ENCODE data around the gene KRTAP10-10.
"Not testable (repeated sequence)": the region's sequence is repeated elsewhere in the genome, so short reads cannot be mapped to it uniquely, and the experiment has no call there.

Gene KRTAP10-10

GRCh38 chr21:44627181-44627822, 9.9 kb upstream of the KRTAP10-10 start:
- not testable (repeated sequence) for DNase-seq

GRCh38 chr21:44627831-44628233, 9.3 kb upstream of the KRTAP10-10 start:
- not testable (repeated sequence) for DNase-seq

DNA sequence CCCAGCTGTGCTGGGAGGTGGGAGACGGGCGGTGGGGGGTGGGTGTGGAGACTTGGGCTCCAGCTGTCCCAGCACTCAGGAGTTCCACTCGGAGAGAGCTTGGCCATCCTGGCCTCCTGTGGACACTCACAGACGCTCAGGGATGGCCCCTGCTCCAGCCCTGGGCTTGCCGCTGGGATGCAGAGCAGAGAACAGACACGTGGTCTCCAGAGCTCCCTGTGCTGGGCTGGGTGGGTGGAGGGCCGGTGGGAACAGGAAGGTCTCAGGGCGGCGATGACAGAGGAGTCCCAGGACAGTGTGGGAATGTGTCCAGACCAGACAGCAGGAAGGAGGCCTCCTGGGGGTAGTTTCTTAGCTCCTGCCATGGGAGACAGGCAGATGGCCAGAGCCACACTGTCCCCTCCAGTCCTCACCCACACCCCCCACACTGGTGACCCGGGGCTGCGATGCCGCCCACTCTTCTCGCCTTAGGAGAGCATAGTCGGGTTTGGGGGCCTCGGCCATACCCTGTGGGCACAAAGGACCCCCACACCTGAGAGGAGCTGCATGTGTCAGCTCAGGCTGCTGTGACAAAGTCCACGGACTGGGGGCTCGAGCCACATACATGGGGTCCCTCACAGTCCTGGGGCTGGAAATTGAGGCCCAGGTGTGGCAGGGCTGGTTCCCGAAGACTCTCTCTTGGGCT, 8.3 kb upstream of the KRTAP10-10 start:
- DNase-seq: no peak

DNA sequence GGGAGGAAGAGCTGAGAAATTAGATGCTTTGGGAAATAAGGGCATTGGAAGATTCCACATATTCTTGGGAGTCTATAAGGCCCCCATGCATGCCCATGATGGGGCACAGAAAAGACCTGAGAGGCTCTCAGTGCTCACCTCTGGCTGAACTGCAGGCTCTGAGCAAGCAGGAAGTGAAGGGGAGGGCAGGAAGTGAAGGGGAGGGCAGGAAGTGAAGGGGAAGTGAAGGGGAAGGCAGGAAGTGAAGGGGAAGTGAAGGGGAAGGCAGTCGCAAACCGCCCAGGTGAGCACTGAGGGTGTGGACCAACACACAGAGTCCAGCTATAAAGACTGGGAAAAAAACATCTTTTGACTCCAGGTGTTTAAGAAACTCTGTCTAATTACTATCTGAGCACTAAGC, 6.7 kb upstream of the KRTAP10-10 start:
- DNase-seq: no peak

- no peak for DNase-seq
Observed at GRCh38 chr21:44632067-44632466, 5.1 kb upstream of the KRTAP10-10 start.

DNA sequence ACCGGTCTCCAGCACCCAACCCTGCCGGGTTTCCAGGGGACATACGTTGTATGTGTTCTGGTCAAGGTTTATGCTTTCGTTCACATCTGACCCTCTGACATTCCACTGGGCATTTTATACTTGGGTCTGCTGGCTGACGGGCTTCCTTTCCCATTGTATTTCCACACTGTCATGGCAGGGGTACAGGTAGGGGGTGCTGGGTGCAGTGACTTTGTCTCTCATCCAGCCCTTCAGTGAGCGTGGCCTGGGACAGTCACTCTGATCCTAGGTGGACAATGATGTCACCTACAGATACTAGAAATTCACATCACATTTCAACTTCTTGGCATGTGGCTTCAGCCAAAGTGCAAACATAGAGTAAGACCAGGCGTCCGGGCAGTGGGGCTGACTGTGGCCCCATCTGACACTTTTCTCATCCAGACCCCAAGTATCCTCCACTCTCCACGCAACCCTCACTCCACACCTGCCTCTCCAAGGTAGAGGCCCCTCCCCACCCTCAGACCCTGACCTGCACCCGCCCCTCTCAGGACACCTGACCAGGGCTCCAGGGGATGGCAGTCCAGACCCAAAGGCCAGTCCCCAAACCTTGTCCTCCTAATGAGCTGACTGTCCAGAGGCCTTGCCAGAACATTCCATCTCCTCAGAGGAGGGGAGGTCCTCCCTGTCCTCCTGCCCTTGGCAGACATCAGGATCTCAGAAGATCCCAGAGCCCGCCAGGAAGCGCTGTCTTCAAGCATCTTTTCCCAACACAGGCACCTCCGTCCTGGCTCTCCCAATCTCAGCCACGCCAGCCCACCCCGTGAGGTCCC, 743 bp upstream of the KRTAP10-10 start:
- DNase-seq: no peak

- DNase-seq: not testable (repeated sequence)
Observed at GRCh38 chr21:44637851-44638348, 744 bp downstream of the KRTAP10-10 start.

GRCh38 chr21:44638506-44639330, 1.6 kb downstream of the KRTAP10-10 start:
- not testable (repeated sequence) for DNase-seq

DNA sequence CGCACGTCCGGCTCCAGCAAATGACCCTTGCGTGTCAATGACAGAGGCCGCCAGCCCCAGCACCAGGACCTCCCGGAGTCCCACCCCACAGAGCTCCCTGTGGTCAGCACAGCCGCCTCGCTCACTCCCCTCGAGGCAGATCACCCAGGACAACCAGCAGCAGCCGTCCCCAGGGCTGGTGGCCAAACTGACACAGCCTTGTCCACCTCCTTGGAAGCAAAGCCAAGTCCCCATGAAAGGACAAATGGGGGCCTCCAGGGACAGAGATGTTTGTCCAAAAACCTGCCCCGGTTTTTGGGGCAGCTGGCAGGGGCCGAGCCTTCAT, 2.1 kb downstream of the KRTAP10-10 start:
- DNase-seq: no peak

DNA sequence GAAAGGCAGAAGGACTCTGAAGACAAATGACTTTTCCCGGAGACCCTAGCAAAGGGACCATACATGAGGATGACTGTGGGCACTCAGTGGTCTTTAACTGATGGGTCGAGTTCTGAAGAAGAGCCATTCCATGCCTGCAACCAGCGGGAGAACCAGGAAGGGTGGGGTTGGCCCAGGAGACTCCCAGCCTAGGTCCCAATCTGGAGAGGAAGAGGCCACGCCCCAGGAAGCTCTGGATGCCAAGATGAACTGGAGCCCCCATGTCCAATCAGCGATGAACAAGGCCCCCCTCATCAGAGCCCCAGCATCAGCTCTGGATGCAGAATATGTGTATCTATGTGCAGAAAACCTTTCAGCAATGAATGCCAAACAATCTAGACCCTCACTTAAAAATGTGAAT, 3.6 kb downstream of the KRTAP10-10 start:
- no peak for DNase-seq

DNA sequence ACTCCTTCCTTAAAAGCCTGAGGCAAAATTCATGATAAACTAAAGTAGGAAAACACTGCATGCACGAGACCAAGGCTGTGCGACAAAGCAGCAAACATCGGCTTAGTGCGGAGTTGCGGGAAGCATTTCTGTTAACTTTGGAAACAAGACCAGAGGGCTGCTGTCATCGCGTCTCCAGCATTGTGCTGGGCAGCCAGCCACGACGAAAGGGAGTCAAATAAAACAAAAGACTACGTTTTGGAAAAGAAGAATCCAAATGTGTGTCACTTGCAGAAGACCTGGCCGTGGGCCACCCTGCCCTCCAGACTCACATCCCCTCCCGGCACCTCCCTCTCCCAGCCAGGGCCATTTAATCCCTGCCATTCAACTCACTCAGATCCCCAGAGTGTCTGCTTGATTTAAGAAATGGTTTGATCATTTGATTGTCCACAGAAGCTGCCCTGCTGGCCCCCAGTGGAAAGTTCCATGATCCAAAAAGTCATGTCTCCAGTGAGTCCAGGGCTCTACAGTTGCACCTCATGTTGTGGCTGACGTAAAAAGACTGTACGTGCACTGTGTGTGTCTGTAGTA, 6.7 kb downstream of the KRTAP10-10 start:
- no peak for DNase-seq

DNA sequence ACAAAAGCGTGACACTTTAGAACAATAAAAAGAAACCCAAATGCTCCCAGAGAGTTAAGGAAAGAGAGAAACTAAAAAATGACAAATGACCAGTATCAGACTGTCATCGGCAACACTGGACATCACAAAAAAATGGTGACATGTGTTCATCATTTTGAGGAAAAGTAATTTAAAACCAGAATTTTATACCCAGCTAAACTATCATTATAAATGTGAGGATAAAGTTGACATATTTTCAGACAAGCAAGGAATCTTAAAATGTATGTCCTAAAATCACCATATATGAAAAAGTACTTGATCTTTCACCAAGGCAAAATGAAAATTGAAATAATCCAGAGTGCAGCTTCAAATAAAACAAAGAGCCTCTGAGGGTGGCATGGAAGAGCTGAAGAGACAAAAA, 7.7 kb downstream of the KRTAP10-10 start:
- DNase-seq: no peak

DNA sequence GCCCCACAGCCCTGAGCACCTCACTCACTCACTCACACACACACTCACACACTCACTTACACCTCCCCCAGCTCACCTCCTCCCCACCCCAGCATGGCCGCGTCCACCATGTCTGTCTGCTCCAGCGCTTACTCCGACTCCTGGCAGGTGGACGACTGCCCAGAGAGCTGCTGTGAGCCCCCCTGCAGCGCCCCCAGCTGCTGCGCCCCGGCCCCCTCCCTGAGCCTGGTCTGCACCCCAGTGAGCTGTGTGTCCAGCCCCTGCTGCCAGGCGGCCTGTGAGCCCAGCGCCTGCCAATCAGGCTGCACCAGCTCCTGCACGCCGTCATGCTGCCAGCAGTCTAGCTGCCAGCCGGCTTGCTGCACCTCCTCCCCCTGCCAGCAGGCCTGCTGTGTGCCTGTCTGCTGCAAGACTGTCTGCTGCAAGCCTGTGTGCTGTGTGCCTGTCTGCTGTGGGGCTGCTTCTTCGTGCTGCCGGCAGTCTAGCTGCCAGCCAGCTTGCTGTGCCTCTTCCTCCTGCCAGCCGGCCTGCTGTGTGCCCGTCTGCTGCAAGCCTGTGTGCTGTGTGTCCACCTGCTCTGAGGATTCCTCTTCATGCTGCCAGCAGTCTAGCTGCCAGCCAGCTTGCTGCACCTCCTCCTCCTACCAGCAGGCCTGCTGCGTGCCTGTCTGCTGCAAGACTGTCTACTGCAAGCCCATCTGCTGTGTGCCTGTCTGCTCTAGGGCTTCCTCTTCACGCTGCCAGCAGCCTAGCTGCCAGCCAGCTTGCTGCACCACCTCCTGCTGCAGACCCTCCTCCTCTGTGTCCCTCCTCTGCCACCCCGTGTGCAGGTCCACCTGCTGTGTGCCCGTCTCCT, 9.4 kb downstream of the KRTAP10-10 start, which contains the start of gene KRTAP10-11:
Gene KRTAP10-11 (plus strand): TSS at position 49 of the 856 bp plus-strand sequence. CDS start 45 bp downstream, at position 94.
- not testable (repeated sequence) for DNase-seq

DNA sequence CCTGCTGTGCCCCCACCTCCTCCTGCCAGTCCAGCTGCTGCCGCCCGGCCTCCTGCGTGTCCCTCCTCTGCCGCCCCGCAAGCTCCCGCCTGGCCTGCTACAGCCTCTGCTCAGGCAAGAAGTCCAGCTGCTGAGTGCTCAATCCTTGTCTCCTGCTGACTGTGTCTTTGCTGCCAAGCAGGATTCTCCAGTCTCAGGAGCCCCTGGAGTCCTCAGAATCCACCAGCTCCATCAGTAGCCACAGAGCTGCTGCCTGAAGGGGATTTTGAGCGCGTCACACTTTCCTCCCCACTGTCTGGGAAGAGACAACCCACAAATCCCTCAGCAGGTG, 10.0 kb downstream of the KRTAP10-10 start:
- DNase-seq: no peak

DNA sequence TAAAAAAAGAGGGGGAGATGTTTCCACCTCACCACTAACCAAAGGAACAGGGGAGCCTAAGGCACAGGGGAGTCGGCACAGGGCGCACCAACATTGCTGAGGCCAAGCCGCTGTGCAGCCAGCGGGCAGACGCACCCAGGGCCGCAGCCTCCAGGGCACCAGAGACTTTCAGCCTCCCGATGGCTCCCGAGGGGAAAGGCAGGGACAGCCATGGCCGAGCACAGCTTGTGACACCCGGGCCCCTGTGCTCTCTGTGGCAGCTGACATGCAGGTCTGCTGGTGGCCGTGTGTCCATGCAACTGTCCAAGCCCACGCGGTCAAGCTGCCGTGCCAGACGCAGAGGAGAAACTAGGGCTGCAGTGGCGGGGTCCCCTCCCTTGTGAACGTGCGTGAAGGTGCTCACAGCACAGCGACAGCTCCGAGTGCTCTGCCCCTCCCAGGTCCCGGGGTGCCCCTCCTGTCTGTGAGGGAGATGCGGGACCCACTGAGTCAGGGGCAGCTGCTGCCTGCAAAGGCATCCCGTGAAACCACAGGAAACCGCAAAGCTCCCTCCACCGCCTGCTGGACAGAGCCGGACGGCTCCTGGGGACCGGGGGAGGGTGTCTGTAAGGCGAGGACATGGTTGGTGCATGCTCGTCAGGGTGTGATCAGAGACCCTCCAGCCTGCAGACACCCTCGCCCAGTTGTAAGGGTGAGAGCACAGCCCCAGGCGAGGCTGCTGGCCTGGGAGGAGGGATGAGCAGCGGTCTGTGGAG, 11.6 kb downstream of the KRTAP10-10 start:
- DNase-seq: no peak

- no peak for DNase-seq
Observed at GRCh38 chr21:44649521-44650100, 12.5 kb downstream of the KRTAP10-10 start.

DNA sequence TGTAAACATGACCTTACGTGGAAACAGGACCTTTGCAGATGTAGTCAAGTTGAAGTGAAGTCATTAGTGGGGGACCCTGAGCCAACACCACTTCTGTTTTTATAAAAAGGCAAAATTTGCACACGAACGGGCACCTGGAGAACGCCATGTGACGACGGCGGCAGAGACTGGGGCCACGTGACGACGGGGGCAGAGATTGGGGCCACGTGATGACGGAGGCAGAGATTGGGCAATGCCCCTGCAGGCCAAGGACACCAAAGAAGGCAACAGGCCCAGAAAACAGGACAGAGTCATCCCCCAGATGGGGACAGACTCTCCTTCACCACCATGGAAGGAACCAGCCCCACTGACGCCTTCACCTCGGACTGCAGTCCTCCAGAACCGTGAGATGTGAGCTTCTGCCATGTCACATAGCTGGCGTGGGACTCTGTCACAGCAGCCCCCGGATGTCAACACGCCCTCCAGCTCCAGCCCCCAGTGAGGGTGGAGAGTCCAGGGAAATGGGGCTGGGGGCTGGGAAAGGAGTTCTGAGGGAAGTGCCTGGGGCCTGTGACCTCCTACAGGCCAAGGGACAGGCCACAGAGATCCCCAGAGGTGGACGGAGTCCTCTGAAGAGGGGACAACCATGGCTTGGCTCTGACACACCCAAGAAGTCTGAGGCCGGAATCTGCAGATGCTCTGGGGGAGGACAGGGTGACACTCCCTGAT, 13.3 kb downstream of the KRTAP10-10 start:
- DNase-seq: no peak

DNA sequence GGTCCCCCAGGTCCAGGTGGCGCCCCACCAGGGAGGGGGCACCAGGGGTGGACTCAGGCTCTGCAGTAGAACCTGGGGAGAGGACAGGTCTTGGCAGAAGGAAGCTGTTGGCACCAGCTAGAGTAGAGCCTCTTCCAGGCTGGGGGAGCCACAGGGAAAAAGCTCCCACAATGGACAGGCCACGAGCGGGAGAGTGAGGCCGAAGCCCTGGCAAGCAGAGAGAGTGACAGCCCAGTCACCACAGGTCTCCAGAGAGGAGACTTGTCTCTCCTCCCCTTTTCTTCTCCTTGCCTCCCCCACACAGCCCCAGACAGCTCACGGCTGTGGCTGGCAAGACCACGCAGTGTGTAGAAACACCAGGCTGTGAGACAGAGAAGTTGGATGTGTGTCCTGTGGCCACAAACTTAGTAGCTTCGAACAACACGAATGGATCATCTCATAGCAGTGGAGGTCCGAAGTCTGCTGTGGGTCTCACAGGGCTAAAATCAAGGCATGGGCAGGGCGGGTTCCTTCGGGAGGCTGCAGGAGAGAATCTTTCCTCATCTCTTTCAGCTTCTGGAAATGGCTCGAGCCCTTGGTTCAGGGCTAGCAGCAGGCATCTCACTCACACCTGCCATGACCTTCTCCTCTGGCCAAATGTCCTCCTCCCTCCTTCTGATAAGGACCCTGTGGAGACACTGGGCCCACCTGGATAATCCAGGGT, 14.0 kb downstream of the KRTAP10-10 start:
- DNase-seq: no peak

DNA sequence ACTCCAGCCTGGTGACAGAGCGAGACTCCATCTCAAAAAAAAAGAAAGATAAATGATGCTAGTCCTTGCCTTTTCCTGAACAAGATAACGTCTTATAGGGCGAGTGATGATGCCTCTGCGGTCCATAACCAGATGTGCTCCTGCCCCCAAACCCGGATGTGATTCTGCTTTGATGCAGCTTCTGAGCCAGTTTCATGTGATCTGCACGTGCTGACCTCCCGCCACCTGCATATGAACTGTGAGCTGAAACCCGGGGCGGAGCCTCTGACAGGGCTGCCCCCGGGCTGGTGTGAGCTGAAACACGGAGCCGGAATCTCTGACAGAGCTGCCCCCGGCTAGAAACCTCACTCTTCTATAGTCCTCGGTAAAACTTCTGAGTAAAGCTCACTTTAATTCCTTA, 16.0 kb downstream of the KRTAP10-10 start:
- no peak for DNase-seq
